ENCODE data around the gene LMCD1. TPM values are rescaled to one million over a fixed set of nuclear protein-coding genes. Genes with fewer than 3 reads are reported as not detected.

The LMCD1 gene
- total and polyA plus RNA-seq, 2 of the 4 experiments (the other 2 are of a cell fraction), result 50.0 to 53.8 TPM

- H2BK5ac ChIP-seq (ENCODE audit: low read depth, low read length, poor library complexity, severe bottlenecking), result no peak overlapping the region
- H2BK15ac ChIP-seq (ENCODE audit: low read depth, low read length), result no peak overlapping the region
- H2AFZ ChIP-seq (replicated peaks; ENCODE audit: low read length, poor library complexity), result no peak overlapping the region
- peak overlapping the region; percentile 55; the same call in 1 of the 2 replicates for H2BK20ac ChIP-seq (ENCODE audit: low read depth, low read length)
- H3K27me3 ChIP-seq (ENCODE audit: control insufficient read depth, insufficient read depth, low read length), result no peaks in the 10 kb centered on the region
- H4K5ac ChIP-seq (ENCODE audit: low read depth, low read length), result peak overlapping the region; percentile 44; the same call in 1 of the 2 replicates
- peak overlapping the region; percentile 46 for H3K18ac ChIP-seq (ENCODE audit: low read depth, low read length)
- H3K56ac ChIP-seq (ENCODE audit: extremely low read depth, insufficient read depth, low read length), result no peak overlapping the region
- H3K4me3 ChIP-seq (ENCODE audit: insufficient read depth, low read depth, low read length), result no peak overlapping the region
- H2AK9ac ChIP-seq (replicated peaks; ENCODE audit: low read depth, low read length, poor library complexity), result no peak overlapping the region
- no TSS peak for BruUV-seq (replicated peaks)
- H3K9ac ChIP-seq (ENCODE audit: low read depth, low read length), result no peak overlapping the region
- no peak for DNase-seq
- 100% methylated on average over 1 of the region's 3 CpGs; no CpG with 5 or more reads in 1 of the 2 experiments for WGBS, 2 experiments (ENCODE audit: extremely low coverage in 2 of 2, insufficient read length in 1 of 2)
- no peak overlapping the region for H3K23ac ChIP-seq (ENCODE audit: low read depth, low read length)
- POLR2A ChIA-PET (ENCODE audit: unreplicated experiment), result no interaction called here
- H4K91ac ChIP-seq (ENCODE audit: insufficient read depth, low read depth, low read length), result no peak overlapping the region
- CTCF ChIA-PET, result interaction anchor here (0.6 kb wide), 1 partner anchor 89 kb away, joined by 5 read pairs; no protein-coding TSS in a partner anchor
- in situ Hi-C loops (cut with MboI; ENCODE audit: low sequenced_read_pairs) (no loop called here), intact Hi-C loops (cut with micrococcal nuclease) (no loop called here), dilution Hi-C loops (cut with HindIII; ENCODE audit: low sequenced_read_pairs, unreplicated experiment) (no loop called here)
- H3K4me2 ChIP-seq (ENCODE audit: low read depth, low read length), result no peak overlapping the region
- H3K36me3 ChIP-seq (ENCODE audit: control insufficient read depth, insufficient read depth, low read length), result no peaks in the 10 kb centered on the region
- H3K14ac ChIP-seq (replicated peaks; ENCODE audit: low read depth, low read length), result no peak overlapping the region
- no peak overlapping the region for H2AK5ac ChIP-seq (ENCODE audit: low read depth, low read length)
- peaks cover 8% of the 10 kb centered on the region for H4K20me1 ChIP-seq (ENCODE audit: insufficient read depth, low read length)
- no peak overlapping the region; the same call in 1 of the 2 replicates for H2BK120ac ChIP-seq (ENCODE audit: low read depth, low read length)
- H3K27ac ChIP-seq (ENCODE audit: insufficient read depth, low read length), result no peak overlapping the region
- peak overlapping the region; percentile 38; the same call in 1 of the 2 replicates for H3K4ac ChIP-seq (ENCODE audit: low read depth, low read length)
- peaks cover 12% of the 10 kb centered on the region for H3K9me1 ChIP-seq (ENCODE audit: insufficient read depth, low read length)
- no peak for ATAC-seq (ENCODE audit: low read depth)
- H3K4me1 ChIP-seq (ENCODE audit: control insufficient read depth, insufficient read depth, low read length), result peaks cover 18% of the 10 kb centered on the region
- no peak overlapping the region for H4K8ac ChIP-seq (ENCODE audit: low read depth in 2 of 2, low read length in 2 of 2)
- TF ChIP-seq MAZ (IDR thresholded peaks at IDR 0.05; ENCODE audit: borderline replicate concordance, low read depth, low read length), result no peak
- TF ChIP-seq MAFK (IDR thresholded peaks at IDR 0.05; ENCODE audit: low read depth, low read length), result no peak
- TF ChIP-seq RFX5 (IDR thresholded peaks at IDR 0.05; ENCODE audit: low read depth, low read length), result no peak
- TF ChIP-seq ELK1 (IDR thresholded peaks at IDR 0.05; ENCODE audit: borderline replicate concordance, low read depth, low read length), result no peak
- TF ChIP-seq RAD21 (IDR thresholded peaks at IDR 0.05; ENCODE audit: low read length), result no peak
- TF ChIP-seq CTCF (conservative IDR thresholded peaks at IDR 0.05; ENCODE audit: low read depth, low read length), result no peak
- no peak for TF ChIP-seq NFE2L2 (IDR thresholded peaks at IDR 0.05; ENCODE audit: low read depth, low read length)
- TF ChIP-seq FOS (IDR thresholded peaks at IDR 0.05; ENCODE audit: low read depth, low read length), result no peak
- TF ChIP-seq CEBPB (IDR thresholded peaks at IDR 0.05; ENCODE audit: low read depth, low read length), result no peak
- no peak for TF ChIP-seq MXI1 (IDR thresholded peaks at IDR 0.05; ENCODE audit: borderline replicate concordance, low read depth, low read length)
- no peak for TF ChIP-seq POLR2A (IDR thresholded peaks at IDR 0.05; ENCODE audit: low read depth, low read length)
- TF ChIP-seq USF2 (IDR thresholded peaks at IDR 0.05; ENCODE audit: low read depth, low read length), result no peak
- TF ChIP-seq RCOR1 (IDR thresholded peaks at IDR 0.05; ENCODE audit: insufficient replicate concordance, low read length), result no peak
- TF ChIP-seq BHLHE40 (IDR thresholded peaks at IDR 0.05; ENCODE audit: low read depth, low read length), result no peak
- TF ChIP-seq CHD1 (IDR thresholded peaks at IDR 0.05; ENCODE audit: low read depth, low read length), result no peak
- H3K79me1 ChIP-seq (ENCODE audit: low read depth in 1 of 2, low read length in 2 of 2), result no peaks in the 10 kb centered on the region
- H3K9me3 ChIP-seq (ENCODE audit: control insufficient read depth, insufficient read depth, low read length), result no peaks in the 10 kb centered on the region
Measured at GRCh38 chr3:8581373-8581772, 79.8 kb downstream of the LMCD1 start.

Data from IMR-90 (cell line).